Measurements from ENCODE around the gene LRRC4C.

DNA sequence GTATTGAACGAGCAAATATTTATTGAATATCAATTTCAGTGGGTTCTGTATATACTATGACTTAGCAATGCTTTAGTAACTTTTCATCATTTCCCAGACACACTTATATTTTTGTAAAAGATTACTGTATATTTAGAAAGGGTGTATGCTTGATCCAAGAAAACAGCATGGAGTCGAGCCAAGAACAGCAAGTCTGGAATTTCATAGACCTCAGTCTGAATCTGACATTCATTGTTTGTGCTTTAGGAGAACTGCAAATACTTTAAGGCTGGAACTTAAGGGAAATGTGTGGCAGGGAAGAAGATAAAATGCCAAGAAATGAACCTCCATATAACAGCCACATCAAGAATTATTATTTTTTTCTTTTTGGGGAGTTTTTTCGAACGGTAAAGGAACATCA is 1156.8 kb downstream of the LRRC4C start:
- TF ChIP-seq, protein P1, sequence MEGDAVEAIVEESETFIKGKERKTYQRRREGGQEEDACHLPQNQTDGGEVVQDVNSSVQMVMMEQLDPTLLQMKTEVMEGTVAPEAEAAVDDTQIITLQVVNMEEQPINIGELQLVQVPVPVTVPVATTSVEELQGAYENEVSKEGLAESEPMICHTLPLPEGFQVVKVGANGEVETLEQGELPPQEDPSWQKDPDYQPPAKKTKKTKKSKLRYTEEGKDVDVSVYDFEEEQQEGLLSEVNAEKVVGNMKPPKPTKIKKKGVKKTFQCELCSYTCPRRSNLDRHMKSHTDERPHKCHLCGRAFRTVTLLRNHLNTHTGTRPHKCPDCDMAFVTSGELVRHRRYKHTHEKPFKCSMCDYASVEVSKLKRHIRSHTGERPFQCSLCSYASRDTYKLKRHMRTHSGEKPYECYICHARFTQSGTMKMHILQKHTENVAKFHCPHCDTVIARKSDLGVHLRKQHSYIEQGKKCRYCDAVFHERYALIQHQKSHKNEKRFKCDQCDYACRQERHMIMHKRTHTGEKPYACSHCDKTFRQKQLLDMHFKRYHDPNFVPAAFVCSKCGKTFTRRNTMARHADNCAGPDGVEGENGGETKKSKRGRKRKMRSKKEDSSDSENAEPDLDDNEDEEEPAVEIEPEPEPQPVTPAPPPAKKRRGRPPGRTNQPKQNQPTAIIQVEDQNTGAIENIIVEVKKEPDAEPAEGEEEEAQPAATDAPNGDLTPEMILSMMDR (IDR thresholded peaks at IDR 0.05), result no peak
- no peak for TF ChIP-seq JUND (IDR thresholded peaks at IDR 0.05)
- TF ChIP-seq SIN3A (IDR thresholded peaks at IDR 0.05; ENCODE audit: borderline replicate concordance, low read depth, low read length), result no peak
- TF ChIP-seq EP300 (IDR thresholded peaks at IDR 0.05; ENCODE audit: borderline replicate concordance in 1 of 2, low read depth in 1 of 2, low read length in 1 of 2), result no peak
- TF ChIP-seq, protein P2, sequence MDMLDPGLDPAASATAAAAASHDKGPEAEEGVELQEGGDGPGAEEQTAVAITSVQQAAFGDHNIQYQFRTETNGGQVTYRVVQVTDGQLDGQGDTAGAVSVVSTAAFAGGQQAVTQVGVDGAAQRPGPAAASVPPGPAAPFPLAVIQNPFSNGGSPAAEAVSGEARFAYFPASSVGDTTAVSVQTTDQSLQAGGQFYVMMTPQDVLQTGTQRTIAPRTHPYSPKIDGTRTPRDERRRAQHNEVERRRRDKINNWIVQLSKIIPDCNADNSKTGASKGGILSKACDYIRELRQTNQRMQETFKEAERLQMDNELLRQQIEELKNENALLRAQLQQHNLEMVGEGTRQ (IDR thresholded peaks at IDR 0.05; ENCODE audit: borderline replicate concordance, low read depth, low read length), result no peak
- no peak for TF ChIP-seq RFX5 (IDR thresholded peaks at IDR 0.05; ENCODE audit: low read length)
- no peak for TF ChIP-seq GABPA (IDR thresholded peaks at IDR 0.05; ENCODE audit: low read depth)
- TF ChIP-seq TAF1 (IDR thresholded peaks at IDR 0.05; ENCODE audit: borderline replicate concordance, low read depth, low read length), result no peak
- TF ChIP-seq MXI1 (IDR thresholded peaks at IDR 0.05; ENCODE audit: low read depth, low read length), result no peak
- no peak for TF ChIP-seq TCF12 (IDR thresholded peaks at IDR 0.05)

All from SK-N-SH (cell line).